GM18520 (cell line): ENCODE data around the gene SAMD4A.
A peak's percentile ranks its signal among the peaks of the same experiment; 100 is the strongest.
"Not testable (repeated sequence)": the region's sequence is repeated elsewhere in the genome, so short reads cannot be mapped to it uniquely, and the experiment has no call there.

Experiments
- ATAC-seq: cut with Tn5 transposase; IDR thresholded peaks from one replicate; pipeline ENCODE4 v1.9.1; 2021; ENCODE audit not compliant: unreplicated experiment

Gene SAMD4A

DNA sequence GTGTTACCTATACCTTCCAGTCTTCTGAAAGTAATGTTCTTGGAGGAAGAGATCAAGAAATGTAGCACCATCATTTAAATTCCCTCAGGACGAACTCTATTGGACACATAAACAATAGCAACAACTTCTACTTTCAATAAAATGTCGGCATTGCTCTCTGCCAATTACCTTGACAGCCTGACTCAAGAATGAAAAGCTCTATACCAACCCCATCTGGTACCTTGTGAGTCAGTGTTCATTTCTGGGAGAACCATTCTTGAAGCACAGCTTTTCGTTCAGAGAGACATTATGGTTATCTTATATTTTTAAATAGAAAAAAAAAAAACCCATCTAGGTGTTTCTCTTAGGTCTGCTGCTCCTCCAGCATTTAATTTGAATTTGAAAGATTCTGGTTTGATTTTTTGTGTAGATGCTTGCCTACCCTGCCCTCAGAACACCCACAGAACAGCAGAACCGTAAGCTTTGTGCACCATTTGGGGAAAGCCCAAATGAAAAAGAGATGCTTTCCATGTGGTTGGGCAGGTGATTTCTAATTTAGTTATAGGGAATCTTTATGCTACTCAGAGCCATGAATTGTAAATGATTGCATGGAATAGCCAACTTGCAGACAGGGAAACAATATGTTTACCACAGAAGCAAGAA is 156.0 kb downstream of the SAMD4A start:
- ATAC-seq: no peak

DNA sequence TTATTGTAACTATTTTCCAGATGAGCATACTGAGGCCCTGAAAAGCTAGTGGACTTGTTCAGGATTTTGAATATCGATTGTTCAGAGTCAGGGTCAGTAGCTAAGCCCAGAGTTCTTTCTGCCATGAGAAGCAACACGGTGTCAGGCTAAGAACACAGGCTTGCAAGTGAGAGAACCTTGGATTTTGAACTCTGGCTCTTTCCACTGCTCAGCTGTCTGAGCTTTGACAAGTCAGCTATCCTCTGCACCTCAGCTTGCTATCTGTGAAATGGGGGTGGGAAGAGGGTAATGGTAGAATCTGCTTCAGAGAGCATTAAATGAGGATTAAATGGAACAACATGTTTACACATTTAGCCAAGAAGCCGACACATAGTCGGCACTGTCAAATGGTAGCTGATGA is 157.2 kb downstream of the SAMD4A start:
- no peak for ATAC-seq

DNA sequence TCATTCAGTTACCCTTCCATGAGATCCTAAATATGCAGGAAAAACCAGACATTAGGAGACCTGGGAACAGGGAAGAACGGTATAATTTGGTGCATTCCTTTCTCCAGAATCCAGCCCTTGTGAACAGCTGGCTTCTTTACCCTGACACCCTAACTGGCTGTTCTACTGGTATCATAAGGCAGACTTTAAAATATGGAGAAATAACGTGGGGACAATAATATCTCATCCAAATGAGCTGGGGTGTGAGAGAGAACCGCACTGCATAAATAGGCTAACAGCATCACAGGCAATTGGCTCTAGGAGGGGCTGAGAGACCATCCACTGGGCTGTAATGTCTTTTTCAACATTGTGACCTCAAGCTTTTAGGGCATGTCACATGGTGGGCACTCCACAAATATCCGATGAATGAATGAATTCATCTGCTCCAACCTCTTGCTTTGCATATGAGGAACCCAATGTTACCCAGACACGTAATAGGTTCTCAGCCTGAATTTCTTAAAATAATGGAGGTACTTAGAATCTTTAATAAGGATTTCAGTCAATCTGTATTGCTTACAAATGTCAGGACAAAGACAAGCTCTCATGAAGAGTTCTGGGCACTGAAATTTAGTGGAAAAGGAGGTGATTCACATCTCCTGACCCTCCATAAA is 157.9 kb downstream of the SAMD4A start:
- no peak for ATAC-seq

DNA sequence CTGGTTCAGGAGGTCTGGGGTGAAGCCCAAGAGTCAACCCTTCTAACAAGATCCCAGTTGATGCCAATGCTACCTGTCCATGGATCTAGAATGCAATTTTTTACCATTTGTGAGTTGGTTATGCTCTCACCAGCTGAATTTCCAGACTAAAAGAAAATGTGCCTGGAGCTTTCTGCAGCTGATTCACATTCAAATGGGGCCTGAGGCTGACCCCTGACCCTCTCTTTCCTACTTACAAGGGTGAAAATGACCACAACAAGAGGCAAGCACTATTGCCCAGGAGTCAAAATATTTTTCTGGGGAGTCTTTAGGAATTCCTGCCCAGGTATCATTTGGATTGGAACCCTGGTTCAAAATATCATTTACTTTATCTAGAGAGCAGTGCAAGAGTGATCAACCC is 159.1 kb downstream of the SAMD4A start:
- ATAC-seq: no peak

DNA sequence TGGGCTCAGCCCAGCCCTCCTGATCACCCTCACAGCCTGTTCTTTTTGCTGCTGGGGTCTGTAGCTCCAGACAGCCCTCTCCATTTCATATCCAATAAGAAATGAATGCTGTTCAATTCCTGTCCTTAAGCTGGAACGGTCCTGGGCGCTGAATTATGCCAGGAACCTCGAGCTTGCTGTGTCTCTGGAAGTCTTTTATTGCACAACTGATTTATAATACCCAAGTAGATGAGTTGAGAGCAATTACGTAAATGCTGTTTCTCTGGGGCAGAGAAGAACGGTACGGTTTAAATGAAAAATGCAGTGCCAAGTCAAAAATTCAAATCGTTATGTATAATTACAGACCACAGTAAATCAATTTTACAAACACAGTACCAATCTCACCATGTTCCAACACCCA is 161.0 kb downstream of the SAMD4A start:
- ATAC-seq: no peak

DNA sequence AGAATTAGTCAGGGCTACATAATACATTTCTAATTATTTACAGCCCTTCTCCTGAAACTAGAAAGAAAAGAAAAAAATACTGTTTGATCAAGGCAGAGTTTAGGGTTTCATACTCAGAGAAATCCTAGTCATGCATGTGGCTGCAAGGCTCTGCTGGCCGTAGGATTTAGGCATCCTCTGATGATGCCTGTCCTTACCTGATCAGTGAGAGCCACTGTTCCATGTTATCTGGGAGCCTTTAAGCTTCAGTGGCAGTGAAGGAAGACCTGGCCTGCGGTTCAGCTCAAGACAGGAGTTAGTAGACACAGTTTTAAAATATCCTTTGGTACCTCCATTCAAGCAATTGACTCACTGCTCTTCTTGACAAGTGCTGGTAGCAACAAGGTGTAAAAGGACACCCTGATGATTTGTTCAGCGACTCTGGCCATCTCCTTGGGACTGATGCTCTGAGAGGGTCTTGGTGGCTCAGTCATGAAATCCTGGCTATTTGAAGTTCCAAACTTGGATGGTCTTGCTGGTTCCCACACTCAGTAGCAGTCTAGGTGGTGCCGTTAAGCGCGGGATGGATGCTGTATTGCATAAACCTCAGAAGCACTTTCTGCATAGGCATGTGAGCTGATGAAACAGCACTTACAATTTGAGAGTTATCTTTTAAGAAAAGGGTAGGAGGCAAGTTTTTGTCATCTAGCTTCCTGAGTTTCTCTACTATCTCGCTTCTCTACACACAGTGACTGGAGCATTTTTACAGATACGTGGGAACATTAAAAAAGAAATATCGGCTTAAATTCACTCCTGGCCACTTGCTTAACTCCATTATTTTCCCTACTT is 162.0 kb downstream of the SAMD4A start:
- ATAC-seq: no peak

DNA sequence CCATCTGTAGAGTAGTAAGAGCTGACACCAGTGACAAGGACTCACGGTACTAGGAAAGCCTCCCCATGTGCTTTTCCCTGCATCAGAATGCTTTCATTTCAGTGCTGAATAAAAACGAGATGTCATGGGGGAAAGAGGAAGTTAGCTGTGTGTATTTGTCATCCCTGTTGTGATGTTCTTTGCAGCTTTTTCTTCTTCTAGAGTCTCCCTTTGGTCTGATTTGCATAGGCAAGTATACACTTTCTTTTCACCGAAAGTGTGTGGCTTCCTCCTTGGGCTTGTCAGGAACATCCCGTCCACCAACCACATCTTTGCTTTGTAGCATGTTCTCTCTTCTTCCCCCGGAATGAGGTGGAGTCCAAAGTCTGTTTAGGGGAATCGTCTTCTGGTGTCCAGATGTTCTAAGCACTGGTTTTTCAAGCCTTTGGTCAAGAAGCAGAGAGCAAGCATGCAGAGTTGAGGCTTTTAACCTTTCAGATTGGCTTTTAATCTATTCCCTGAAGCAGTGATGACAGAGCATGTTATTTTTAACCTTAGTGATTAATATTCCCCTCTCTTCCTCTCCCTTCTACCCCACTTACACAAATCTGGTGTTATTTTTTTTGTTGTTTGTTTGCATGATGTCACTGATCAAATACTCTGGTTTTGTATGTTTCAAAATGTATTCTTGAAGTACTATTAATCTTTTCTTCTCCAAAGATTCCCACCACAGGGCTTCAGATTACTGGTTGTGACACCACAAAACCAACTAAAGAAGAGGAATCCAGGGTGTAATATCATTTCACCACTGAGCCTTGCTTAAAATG is 163.4 kb downstream of the SAMD4A start:
- ATAC-seq: peak; percentile 90

DNA sequence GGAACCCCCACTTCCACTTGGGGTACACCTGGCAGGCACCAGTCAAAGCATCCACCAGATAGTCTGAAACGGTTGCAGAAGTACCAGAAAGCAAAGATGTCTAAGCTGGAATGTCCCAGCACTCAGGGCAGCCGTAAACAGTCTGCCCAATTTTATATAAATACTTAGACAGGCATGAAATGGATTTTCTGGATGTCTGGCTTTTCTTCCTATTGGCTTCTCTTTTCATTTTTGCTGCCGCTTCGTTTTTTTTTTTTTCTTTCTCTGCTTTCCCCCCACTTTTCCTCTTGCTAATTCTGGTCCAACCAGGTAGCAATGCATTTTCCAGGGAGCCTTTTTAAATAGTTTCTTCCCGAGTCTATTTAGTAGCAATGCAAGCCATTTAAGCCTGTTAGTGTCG is 168.0 kb downstream of the SAMD4A start:
- ATAC-seq: no peak

DNA sequence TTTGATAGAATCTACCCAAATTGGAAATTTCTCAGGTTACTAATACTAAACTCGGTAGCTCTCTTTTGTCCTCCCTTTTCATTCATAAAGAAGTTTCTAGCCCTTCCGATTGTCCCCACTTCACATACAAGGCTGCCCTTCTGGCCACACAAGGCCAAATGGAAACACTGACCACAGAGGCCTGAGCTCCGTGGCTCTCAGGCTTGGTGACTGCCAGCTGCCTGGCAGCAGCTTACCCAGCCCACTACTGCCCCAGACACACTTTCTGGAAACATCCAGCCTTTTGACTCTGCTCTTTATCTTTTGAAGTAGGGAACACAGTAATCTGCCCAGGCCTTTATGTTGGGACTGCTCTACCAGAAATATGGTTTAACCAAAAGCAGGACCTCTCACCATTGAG is 168.5 kb downstream of the SAMD4A start:
- ATAC-seq: no peak

DNA sequence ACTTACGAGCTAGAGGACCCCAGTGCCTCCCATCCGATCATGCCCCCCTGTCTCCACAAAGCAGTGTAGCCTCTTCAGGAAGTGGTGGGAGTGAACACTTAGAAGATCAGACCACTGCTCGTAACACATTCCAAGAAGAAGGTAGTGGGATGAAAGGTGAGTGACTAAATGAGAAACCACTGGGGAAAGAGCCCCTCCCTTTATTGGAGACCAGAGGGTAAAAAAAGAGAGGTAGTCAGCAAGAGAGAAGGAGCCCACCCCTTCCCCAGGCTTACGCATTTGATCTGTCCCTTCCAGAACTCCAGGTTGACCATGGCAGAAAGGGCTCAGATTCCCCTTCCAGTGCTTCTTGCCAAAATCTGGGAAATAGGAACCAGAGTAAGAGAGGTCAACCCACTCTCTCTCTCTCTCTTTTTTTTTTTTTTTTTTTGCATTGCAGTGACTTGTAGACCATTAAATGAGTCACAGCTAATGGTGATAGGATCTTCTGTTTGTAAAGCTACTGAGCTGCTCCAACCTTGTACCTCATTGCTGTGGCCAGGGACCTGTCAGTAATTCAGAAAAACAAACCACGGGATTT is 170.3 kb downstream of the SAMD4A start:
- no peak for ATAC-seq

DNA sequence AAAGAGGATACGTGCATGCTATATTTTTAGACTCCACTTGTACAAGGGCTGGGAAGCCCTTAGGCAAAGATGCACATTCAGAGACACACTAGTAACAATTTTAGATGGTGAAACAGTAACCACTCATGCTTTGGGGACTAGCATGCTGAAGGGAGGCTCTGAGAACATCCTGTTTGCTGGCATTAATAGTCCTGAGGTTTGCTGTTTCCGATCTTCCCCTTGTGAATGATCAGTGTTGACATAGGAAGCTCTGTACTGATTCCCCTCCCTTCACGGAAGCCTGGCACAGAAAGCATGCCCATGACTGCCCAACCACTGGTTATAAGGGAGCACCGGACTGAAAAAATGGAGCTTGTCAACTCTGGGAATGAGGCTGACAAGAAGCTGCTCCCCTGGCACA is 171.1 kb downstream of the SAMD4A start:
- ATAC-seq: no peak

DNA sequence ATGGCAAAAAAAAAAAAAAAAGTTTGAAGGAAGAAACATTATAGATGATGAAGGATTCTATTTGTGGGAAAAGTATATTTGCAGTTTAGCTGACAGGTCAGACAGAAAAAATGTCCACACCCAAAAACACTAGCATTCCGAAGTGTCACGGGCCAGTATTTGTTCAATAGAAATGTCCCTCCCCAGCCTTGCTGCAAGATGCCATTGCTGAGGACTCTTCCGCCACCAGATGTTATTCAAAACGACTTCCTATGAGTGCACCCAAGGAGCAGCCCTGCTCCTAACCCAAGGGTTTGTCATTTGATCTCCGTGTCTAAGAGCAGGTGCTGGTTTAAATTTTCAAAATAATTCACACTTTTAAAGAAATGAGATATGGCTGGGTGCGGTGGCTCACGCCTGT is 172.6 kb downstream of the SAMD4A start:
- ATAC-seq: no peak

DNA sequence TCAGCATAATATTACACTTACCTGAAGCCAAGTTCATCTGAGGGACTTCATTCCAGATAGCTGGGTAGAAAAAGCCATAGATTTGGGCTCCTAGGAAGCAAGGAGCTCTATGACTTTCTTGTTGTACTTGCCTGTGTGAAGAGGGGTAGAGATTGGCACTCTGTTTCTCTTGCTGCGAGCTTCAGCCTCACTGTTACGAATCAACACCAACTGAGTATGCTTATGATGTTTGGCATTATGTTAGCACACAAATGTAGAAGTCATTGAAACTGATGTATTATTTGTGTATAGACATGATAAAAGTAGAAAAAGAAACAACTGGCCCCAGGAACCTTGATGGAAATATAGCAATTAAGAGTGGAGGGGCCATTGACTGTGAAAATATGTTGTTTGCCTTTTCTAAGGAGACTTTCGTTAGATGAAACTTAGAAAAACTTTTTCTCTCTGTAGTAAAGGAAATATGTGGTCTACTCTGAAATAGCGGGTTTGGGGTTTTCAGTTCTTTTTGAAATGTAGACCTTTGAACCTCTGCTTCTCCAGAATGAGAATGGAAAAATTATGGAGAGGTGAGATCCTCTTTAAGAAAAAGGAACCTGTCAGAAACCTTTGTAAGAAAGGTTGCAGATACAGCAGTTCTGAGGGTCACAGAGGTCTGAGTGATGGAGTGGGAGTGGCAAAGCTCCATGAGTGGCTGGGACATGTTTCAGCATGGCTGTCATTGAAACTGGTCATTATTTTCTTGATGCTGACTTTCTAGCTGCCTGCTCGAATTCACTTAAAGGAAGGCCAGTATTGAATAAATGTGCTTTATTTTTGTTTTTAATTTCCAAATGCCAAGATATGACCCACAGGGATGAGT is 175.8 kb downstream of the SAMD4A start:
- ATAC-seq: no peak

DNA sequence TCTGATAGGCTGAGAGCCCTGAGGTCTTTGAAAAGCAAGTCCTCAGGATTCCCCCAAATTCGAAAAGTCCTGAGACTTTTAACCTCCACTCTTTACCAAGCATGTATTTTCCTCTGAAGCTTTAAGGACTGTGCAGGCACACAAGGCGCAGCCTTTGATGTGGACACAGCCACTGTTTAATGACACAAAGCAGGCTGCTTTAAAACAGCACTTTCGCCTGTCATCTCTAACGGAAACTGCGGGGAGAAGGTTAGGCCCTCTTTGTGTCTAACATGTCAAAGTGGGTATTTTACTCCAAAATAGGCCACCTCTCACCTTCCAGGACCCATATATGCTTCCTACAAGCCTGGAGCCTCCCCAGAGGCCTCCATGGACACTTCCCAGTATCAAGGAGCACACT is 176.5 kb downstream of the SAMD4A start:
- ATAC-seq: no peak

DNA sequence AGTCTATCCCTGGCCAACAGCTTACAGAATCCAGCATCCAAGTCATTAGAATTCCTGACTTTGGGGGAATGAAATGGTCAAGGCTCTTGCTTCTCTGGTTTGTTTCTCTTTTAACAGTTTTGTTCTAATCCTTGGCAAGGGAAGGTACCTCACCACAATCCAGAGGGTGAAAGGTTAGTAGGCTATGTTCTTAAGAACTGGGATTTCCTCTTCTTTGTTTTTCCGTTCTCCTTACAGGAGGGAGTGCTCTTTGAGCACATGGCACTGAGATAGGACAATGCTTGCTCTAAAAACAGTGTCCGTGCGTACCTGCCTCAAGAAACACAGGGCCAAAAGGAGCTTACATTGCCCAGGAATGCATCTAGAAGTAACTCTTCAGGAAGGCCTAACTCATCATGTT is 179.1 kb downstream of the SAMD4A start:
- no peak for ATAC-seq

DNA sequence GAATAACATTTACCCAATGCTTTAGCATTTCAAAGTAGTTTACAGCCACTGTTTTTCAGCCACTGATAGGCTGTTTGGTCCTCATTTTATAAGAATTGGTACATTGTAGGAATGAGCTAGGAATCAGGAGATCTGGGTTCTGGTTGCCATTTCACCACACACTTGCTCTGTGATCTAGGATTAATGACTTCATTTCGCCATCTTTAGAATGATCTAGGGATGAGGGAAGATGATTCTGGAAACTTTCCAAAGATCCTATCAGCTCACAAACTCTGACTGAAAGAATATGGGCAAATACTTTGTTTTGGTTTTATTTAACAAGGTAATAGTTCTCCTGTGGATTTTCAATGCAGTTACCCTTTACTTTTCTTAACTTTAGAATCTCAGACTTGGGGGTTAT is 180.7 kb downstream of the SAMD4A start:
- no peak for ATAC-seq

DNA sequence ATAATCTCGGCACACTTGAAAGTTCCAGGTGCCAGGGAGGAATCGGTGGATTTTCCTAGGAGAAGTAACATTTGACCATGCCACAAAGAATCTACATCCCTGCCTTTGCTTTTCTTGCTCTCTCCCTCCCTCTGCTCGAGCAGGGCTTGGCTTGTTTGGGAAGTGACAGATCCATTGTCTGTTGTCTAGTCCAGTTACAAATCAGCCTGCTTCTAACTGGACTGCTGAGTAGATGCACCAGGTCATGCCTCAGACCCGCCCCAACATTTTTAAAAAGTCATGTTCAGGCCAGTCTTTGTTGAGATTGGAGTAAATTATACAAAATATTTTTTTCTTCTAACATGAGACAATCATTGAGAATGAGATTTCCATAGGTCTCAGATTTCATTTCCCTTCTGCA is 182.3 kb downstream of the SAMD4A start:
- no peak for ATAC-seq

DNA sequence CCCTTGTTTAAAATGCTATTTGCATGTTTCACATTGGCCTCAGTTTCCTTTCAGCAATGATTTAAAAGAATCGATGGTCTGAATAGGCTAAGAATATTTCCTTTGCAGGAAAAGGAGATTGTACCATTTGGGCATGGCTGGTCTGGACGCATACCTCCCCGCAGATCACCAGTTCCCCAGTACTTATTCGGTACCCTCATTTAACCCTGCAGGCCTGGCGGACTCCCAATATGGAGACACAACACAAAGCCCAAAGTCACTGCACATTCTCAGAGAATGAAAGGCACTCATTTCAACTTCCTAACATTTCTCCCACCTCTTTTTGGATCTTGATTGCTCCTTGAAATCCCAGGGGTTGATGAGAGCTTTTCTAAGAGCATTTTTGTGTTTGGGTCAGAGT is 182.8 kb downstream of the SAMD4A start:
- no peak for ATAC-seq

DNA sequence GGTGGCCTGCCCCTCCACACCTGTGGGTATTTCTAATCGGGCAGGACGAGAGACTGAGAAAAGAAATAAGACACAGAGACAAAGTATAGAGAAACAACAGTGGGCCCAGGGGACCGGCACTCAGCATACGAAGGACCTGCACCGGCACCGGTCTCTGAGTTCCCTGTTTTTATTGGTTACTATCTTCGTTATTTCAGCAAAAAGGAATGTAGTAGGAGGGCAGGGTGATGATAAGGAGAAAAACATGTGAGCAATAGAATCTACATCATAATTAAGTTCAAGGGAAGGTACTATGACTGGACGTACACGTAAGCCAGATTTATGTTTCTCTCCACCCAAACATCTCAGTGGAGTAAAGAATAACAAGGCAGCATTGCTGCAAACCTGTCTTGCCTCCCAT is 185.7 kb downstream of the SAMD4A start:
- not testable (repeated sequence) for ATAC-seq

DNA sequence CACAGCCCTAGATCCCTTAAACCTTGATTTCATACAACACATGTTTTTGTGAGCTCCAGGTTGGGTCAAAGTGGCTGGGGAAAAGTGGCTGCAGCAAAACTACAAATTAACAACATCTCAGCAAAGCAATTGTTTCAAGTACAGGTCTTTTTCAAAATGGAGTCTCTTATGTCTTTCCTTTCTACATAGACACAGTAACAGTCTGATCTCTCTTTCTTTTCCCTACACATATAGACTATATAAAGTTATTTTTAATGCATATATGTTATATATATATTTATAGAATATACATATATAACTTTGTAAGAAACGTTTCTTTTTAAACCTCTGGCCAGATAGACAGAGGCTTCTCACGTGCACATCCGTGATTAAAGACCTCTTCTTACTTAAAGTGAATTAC is 186.5 kb downstream of the SAMD4A start:
- ATAC-seq: not testable (repeated sequence)
